AG08395 (cell line): ENCODE measurements around the gene TLE1.

Source experiments
- DNase-seq: peaks from one replicate; pipeline ENCODE4 v3.0.0; 2012; ENCODE audit warnings: mixed read lengths, low spot score

The TLE1 gene

GRCh38 chr9:81543695-81544094 is 145.7 kb downstream of the TLE1 start:
- no peak for DNase-seq

- DNase-seq: no peak
Observed at GRCh38 chr9:81542118-81542889, 147.0 kb downstream of the TLE1 start.

- no peak for DNase-seq
Observed at GRCh38 chr9:81540142-81540710, 149.1 kb downstream of the TLE1 start.

- DNase-seq: no peak
Observed at GRCh38 chr9:81539317-81539716, 150.0 kb downstream of the TLE1 start.

- DNase-seq: no peak
Observed at GRCh38 chr9:81538890-81539289, 150.5 kb downstream of the TLE1 start.

GRCh38 chr9:81537964-81538363 is 151.4 kb downstream of the TLE1 start:
- no peak for DNase-seq

- no peak for DNase-seq
Observed at GRCh38 chr9:81536242-81537025, 152.9 kb downstream of the TLE1 start.

GRCh38 chr9:81535542-81536241 is 153.7 kb downstream of the TLE1 start:
- DNase-seq: no peak

GRCh38 chr9:81534138-81534875 is 155.0 kb downstream of the TLE1 start:
- no peak for DNase-seq
